Right lung (tissue), 5 donors: ENCODE data around the gene HSP90AA1. TPM values are rescaled to one million over a fixed set of nuclear protein-coding genes. Genes with fewer than 3 reads are reported as not detected.

Experiments
- DNase-seq, 2 donors: peaks; one replicate each; pipeline ENCODE4 v3.0.0-alpha.2; 2013
- polyA plus RNA-seq, 5 donors: library from polyadenylated mRNA; unstranded; fragments of 120-200 nt; gene quantifications; one replicate each; pipeline versions ENCODE4 v1.2.1 to v1.2.3, GENCODE V29; 2013; ENCODE audit warnings: inconsistent platforms in 1 of 5, low replicate concordance in 1 of 5; ENCODE audit not compliant: insufficient read length in 5 of 5, insufficient read depth in 1 of 5

HSP90AA1 gene
- polyA plus RNA-seq, 5 donors = 569 to 779 (median 658) TPM

DNA sequence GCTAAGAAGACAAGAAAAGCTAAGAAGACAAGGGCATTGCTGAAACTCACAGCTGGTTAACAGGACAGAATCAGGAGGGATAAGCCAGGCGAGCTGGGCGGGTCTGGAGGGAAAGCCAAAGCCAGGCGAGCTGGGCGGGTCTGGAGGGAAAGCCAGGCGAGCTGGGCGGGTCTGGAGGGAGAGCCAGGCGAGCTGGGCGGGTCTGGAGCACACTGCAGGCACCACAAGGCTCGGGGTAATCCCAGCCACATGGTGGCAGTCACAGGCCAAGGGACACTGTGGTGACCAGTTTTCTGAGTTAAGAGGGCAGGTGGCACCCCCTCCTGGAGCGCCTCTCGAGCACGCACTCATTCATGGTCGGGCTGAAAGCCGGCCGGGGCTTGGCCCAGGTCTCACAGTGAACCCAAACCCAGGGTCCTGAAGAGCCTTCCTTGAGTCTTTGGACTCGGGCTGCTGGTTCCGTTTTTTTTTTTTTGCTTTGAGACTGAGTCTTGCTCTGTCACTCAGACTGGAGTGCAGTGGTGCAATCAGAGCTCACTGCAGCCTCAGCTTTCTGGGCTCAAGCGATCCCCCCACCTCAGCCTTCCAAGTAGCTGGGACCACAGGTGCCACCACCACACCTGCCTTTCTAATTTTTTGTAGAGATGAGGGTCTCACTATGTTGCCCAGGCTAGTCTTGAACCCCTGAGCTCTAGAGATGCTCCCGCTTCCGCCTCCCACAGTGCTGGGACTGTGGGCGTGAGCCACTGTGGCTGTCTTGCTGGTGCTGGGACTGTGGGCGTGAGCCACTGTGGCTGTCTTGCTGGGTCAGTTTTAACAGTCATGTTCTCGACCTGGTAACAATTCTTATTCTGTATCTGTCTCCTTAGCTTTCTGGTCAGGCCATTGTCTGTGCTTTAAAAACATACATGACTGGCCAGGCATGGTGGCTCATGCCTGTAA, 40.2 kb downstream of the HSP90AA1 start:
- DNase-seq = peak; percentile 63 to 68

DNA sequence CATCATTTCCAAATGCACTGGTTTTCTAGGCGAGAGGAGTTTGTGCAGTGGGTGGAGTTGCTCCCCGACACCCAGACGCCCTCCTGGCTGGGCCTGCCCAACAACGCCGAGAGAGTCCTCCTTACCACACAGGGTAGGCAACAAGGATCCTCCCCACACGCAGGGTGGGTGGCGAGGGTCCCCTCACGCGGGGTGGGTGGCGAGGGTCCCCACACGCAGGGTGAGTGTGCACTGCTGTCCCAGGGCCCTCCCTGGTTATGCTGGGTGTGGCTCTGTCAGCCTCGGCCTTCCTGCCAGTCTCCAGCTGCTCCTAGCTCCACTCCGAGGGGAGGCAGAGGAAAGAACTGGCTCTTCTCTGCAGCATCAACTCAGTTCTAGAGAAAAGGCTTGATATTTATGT, 42.3 kb downstream of the HSP90AA1 start:
- DNase-seq = no peak

DNA sequence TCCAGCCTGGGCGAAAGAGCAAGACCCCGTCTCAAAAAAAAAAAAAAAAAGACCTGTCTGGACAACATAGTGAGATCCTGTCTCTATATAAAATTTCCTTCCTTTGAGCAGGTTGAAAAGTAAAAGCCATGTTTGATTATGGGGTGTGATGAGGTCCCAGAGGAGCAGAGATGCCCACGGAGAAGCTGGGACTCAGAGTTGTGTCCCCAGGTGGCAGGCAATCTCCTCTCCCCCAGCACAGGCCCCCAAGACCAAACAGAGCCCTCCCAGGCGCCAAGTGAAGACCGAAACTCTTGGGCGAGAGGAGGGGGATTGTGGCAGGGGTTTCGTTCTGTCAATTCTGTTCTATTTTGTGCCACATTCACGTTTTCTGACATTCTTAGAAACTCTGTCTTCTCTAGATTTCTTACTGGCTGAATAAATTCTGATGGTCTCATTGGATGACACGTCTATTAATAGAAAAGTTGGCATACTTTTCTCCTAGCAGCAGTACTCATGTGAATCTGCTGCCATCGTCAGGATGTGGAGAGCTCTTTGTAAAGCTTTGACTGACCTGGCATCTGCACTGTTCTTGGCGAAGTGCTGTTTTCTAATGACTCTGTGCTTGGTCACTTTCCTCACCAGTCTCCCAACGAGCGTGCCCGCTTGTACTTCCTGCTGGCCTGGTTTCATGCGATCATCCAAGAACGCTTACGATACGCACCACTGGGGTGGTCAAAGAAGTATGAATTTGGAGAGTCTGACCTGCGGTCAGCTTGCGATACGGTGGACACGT, 43.4 kb downstream of the HSP90AA1 start:
- DNase-seq = no peak

DNA sequence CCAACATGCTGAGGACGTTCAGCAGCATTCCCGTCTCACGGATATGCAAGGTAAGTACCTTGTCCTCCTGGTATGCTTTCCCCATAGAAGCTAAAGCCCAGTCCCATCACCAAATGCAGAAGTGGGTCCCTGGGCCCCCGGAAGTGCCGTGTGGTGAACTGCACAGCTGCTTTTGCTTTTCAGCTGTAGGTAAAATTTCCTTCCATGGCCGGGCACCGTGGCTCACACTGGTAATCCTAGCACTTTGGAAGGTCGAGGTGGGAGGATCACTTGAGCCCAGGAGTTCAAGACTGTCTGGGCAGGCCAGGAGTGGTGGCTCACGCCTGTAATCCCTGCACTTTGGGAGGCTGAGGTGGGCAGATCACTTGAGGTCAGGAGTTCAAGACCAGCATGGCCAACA, 44.1 kb downstream of the HSP90AA1 start:
- DNase-seq = no peak

DNA sequence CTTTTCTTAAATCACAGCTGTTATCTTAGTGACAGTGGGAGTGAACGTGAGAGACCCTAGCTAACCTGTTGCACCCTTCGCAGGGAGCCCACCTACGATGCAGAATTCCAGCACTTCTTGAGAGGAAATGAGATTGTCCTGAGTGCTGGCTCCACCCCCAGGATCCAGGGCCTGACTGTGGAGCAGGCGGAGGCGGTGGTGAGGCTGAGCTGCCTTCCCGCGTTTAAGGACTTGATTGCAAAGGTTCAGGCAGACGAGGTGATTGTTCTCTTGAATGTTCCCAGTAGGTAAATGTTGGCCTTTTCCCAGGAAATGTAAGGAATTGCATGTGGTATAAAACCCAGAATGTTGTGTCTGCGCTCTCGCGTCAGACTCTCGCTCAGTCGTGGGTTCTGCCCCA, 46.7 kb downstream of the HSP90AA1 start:
- no peak for DNase-seq

DNA sequence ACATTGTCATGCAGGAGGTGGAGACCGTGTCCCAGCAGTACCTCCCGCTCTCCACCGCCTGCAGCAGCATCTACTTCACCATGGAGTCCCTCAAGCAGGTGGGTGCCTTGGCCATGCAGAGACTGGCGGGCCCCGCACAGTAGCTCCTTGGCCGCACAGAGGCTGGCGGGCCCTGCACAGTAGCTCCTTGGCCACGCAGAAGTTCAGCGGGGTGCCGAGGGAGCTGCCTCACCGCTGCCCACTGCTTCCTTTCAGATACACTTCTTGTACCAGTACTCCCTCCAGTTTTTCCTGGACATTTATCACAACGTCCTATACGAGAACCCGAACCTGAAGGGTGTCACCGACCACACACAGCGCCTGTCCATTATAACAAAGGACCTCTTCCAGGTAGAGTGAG, 47.7 kb downstream of the HSP90AA1 start:
- no peak for DNase-seq

DNA sequence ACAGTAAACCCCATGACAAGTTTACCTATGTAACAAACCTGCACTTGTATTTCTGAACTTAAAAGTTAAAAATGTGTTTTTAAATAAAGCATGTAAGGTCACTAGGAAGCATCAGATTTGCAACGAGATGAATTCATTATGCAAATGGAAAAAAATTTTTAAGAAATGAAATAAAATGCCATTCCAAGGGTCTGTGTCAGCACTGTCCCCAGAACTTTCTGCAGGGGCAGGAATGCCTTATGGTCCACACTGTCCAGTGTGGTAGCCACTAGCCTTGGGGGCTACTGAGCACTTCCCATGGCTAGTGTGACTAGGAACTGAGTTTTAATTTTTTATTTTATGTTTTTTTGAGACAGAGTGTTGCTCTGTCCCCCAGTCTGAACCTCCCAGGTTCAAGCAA, 49.2 kb downstream of the HSP90AA1 start:
- no peak for DNase-seq

DNA sequence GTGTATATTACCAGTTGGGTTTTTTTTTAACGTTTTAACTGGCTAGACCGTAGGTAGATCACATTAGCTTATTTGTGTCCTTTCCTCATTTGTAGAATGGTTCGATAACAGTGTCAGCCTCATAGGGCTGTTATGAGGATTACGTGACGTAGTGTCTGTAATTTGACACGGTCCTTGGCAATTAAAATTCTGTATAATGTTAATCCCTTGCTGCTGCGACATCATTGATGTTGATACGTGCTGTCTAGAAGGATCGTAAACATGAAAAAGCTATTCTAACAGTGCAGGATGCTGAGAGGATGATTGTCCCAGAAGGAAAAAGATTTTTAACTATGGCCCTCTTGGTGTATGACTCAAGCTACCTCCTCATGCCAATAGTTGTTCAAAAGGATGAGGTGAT, 50.9 kb downstream of the HSP90AA1 start:
- DNase-seq = no peak

DNA sequence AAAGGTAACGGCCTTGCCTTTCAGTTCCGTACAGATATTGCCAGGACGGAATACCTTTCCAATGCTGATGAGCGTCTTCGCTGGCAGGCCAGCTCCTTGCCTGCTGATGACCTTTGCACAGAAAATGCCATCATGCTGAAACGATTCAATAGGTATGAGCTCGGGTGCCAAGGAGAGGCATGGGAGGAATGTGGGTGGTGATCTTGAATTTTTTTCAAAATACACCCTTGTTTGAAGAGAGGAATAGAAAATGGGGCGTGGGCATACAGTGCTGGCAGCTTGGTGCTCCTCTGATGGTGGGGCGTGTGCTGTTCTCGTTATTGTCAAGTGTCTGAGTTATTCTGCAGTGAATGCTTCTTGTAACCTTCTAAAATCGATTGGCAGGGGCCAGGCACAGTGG, 52.5 kb downstream of the HSP90AA1 start:
- no peak for DNase-seq

DNA sequence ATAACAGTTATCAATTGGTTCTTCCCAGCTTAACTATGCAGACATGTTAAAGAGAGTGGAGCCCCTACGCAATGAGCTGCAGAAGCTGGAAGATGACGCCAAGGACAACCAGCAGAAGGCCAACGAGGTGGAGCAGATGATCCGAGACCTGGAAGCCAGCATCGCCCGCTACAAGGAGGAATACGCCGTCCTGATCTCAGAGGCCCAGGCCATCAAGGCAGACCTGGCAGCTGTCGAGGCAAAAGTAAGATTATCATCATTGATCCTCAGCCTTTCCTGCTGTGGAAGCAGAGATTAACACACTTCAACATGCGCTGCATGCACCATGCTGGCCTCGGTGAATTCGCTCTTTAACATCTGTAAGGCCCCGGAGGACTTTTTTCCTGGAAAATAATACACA, 53.6 kb downstream of the HSP90AA1 start:
- no peak for DNase-seq

Other genes starting within 250 kb of the HSP90AA1 start
- gene DYNC1H1, start 122.5 kb downstream of the HSP90AA1 start, polyA plus RNA-seq = 100 to 1,000 TPM; 266 to 332 (median 277) TPM
- gene WDR20, start 52.9 kb upstream of the HSP90AA1 start, polyA plus RNA-seq = 10 to 100 TPM; 22.8 to 28.1 (median 27.5) TPM
- 10 to 100 TPM; 24.6 to 32.7 (median 29.9) TPM for gene MOK, start 218.1 kb upstream of the HSP90AA1 start, polyA plus RNA-seq
- 10 to 100 TPM; 13.8 to 18.1 (median 15.9) TPM for gene ZNF839, start 232.7 kb upstream of the HSP90AA1 start, polyA plus RNA-seq